ENCODE measurements around the gene SEPTIN8.

GRCh38 chr5:132704875-132705274 lies 72.2 kb downstream of the SEPTIN8 start:
- no peak for TF ChIP-seq EZH2phosphoT487 (IDR thresholded peaks at IDR 0.05; ENCODE audit: insufficient read depth, low read depth)
- TF ChIP-seq EZH2 (IDR thresholded peaks at IDR 0.05; ENCODE audit: insufficient read depth, poor library complexity, severe bottlenecking) = no peak

Measured in GM23248 (cell line).